Dermis microvascular lymphatic vessel endothelial cell (primary cell): ENCODE results near the gene HOPX. TPM values are rescaled to one million over a fixed set of nuclear protein-coding genes. Genes with fewer than 3 reads are reported as not detected.
"Not testable (repeated sequence)": the region's sequence is repeated elsewhere in the genome, so short reads cannot be mapped to it uniquely, and the experiment has no call there.

ENCODE experiments used
- DNase-seq, 2 donors: peaks; one replicate each; pipeline versions ENCODE4 v3.0.0 to v3.0.0-alpha.2; 2010; ENCODE audit warnings: low read depth in 2 of 2
- total RNA-seq: library from RNA; depleted of rRNA; stranded (reverse); fragments of >200 nt; gene quantifications from 2 replicates; pipeline ENCODE4 v1.2.1, GENCODE V29; 2014

The HOPX gene
- total RNA-seq, 1 donor from 2014 or later = 7.6 TPM

DNA sequence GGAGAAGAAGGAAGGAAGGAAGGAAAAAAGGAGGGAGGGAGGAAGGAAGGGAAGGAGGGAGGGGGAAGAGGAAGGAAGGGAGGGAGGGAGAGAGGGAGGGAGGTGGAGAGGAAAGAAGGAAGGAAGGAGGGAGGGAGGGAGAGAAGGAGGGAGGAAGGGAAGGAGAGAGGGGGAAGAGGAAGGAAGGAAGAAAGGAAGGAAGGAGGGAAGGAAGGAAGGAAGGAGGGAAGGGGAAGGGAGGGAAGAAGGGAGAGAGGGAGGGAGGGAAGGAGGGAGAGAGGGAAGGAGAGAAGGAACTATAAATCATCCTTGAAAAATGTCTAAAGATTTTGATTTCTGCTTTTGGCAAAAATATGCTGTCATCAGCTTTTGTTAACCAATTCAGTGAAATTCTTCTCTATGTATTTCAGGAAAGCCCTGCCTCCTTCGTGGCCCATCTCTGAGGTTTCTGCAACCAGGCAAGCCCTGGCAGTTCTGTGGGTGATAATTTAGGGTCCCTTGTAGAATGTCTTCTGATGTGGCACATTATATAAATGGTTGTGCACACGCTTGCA, 7.1 kb upstream of the HOPX start:
- DNase-seq = no peak

DNA sequence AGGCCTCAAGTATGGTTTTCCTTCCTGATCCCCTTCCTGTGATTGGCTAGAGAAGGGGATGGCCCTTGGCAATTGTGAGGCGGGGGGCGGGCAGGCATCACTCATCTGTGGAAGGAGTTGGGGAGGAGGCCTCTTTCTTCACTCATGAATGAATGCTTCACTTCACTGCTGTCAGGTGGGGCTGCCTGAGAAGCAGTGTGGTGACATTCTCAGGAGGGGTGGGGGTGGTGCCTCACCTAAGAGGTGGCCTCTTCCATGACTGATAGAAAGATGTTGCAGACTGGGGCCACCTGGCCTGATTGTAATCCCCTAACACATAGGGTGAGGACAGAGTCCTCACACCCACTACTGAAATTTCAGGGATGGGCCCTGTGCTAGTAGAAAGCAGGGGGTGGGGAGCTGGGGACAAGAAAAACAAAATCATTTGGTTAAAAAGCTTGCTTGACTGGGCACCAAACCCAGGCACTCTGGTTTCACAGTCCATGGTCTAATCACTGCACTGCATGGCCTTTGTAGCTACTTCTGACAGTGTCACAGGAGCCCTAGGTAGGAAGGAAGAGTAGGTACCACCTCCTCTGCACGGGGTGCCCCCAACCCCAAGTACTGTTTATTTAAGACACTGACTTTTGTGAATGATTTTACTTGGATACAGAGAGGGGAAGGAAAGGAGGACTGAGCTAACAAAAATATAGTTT, 5.6 kb upstream of the HOPX start:
- no peak for DNase-seq

DNA sequence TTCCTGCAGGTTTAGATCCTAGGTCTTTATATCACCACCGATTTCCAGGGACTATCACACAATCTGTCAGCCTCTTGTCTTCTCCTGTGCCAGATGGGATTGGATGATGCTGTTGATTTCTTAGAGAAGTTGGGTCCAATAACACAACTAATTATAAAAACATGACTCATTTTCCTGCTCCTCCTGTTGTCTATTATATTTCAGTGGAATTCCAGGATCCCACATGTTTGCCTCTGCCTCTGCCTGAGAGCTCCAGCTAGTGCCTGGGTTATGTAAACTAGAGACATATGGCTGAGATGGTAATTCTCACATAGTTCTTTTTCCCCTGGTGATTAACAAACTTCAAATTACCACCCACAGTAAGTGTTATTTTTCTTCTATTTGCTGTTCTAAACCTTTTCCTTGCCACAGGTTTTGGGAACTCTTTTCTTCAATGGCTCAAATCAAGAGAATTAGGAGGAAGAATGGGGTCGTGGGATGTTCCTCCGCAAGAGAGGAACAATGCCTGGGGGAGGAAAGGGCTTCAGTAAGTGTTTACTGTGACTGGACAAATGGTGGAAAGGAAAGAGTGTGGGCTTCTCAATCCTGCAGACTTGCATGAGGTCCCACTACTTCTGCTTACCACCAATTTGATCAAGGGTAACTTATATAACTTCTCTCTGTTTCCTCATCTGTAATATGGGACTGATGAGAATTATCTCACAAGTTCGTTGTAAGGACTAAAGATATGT, 3.4 kb upstream of the HOPX start:
- DNase-seq = peak in 1 of 2 donors; percentile 62

DNA sequence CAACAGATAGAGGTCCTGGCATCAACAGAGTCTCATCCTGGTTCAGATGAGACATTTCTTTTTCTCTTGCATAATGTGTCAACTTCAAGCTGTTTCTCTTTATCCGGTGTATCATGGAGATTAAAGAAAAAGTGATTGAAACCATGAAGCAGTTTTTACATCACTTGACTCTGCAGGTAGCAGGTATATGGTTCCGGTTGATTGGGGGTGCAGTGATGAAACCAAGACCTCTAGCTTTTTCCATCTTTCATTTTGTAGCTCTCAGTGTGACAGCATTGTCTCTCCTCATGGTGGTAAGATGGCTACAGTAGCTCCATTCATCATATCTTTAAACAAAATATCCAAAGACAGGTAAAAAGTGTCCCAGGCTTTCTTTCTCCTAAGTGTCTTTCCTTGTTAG, 2.4 kb upstream of the HOPX start:
- DNase-seq = no peak

DNA sequence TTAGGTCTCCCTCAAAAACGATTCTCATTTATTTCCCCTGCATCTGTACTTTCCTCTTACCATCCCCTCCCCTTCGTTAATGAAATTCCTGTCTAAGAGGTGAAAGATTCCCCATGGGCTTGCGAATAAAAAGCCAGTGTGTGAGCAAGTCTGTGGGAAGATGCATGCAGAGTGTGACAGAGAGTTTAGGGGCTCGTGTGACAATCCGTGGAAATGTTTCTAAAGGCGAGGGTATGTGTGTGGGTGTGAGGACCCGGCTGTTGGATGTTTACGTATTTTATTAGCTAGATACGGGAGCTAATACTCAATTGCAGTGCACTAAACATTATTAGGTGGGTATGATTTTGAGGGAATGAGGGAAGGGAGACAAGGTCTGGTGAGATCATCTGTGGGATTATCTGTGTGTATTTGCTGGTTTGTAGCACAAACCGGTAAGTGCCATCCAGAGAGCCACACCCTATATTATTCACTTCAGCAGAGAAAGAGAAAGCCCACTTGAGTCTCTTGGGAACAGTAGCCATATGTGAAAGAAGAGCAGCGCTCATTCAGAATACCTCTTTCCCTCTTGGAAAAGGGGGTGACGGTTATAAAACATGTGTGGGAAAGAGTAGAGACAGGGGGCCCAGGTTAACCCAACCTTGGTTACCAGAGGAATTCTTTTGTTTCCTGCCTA, 893 bp upstream of the HOPX start:
- DNase-seq = no peak

DNA sequence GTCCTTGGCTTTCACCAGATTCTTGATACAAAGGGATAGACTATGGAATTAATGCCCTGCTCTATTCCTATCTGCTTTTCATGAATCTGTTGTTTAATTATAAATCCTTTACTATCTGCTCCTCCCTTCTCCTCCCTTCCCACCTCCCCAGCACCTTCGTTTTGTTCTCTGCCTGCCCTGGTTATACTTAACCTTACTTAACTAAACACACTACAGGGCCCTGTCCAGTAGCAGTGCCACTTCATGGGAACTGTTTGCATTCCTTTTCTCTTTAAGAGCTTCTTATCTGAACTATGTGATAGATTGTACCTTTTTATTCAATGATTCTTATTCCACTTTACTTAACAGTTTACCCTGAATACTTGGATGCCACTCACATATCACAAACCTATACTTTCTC, 830 bp downstream of the HOPX start:
- no peak for DNase-seq

DNA sequence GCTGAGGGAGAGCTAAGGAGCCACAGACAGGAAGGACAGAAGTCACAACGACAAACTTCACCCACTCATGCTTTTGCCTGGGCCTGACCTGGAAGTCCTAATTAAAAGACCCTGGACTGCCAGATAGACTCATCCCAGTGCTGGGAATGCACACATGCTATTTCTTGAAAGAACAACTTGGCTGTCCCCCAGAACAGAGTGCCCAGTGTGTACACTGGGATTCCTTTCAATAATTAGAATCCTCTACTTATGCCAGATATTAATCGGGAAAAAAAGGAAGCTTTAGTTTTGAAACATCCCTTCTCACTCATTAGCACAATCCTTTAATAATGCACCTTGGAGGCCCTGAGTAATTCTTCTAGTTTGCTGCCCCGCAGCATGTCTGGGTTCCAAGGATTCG, 3.4 kb downstream of the HOPX start:
- DNase-seq = no peak

DNA sequence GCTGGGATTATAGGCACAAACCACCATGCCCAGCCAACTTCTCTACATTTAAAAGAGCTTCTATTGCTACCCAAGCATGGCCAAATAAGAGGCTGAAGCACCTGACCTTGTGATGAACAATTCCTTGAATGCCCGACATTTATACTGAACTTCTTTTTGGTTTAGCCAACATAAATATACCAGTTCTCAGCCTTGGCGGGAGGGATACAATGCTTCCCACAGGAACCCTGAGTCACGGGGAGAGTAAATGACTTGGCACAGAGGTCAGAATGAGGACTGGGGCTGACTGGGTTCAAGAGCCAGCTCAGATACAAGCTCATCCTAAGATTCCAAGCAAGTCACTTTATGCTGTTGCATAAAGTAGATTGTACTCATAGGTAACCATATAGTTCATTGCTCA, 6.1 kb downstream of the HOPX start:
- DNase-seq = peak in 1 of 2 donors; percentile 72

DNA sequence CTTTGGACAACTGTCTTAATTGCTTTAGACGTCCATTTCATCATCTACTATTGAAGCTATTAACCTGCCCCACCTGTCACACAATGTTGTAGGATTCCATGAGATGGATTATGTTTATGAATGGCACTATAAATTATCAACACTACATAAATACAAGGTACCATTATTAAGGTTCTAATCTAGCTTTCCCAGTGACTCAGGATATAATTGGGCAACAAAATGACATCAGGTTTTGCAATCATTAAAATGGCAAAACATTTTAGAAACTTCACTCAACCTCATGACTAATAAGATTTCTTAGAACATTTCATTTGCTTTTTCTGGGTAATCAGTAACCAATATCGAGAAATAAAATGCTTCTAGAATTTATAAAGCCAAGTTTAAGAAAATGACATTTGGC, 9.2 kb downstream of the HOPX start:
- no peak for DNase-seq

DNA sequence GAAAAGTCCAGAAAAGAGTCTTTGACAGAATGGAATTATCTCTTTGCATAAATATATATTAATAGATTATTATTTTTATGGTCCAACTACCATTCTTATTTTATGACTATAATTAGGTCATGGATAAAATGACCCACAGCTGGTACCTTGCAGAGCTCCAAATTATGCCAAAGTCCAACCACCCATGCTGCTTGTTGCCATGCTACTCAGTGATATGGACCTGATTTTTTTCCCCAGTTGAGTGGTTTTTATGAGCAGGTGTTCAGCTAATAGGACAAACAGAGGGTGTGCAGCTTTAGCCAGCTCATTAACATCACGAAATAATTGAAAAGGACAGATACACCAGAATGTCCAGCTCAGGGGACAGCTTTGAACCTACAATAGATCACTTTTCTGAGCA, 9.7 kb downstream of the HOPX start:
- DNase-seq = no peak

DNA sequence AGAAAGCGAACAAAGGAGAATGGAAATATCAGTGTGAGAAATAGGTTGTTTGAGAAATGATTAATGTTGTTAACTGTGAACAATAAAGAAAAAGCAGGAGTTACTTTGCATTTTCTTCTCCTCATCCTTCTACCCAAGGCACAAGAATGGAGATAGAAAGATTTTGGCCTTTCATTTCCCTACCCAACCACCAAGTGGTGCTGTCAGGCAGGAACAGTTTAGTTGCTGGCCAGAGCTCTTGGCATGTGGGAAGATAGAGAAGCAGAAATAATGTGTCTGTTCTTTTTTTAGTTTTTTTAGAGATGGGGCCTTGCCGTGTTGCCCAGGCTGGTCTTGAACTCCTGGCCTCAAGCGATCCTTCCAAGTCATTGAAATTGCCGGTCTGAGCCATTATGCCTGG, 12.8 kb downstream of the HOPX start:
- DNase-seq = no peak

DNA sequence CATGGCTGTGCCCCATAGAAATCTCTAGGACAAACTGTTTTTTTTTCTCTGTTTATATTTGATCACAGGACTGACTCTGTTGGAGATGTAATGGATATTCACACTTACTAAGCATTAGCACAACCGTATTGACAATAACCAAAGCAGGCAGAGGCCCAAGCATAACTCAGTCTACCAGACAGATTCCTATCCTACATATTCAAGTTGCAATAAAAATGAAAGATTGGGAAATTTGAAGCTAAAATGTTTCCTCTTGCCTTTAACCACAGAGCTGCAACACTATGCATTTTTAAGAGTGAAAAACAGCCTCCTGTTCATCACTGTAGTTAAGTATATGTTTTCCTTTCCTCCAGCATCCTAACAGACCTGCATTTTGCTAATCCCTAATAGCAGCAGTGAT, 13.7 kb downstream of the HOPX start:
- not testable (repeated sequence) for DNase-seq

DNA sequence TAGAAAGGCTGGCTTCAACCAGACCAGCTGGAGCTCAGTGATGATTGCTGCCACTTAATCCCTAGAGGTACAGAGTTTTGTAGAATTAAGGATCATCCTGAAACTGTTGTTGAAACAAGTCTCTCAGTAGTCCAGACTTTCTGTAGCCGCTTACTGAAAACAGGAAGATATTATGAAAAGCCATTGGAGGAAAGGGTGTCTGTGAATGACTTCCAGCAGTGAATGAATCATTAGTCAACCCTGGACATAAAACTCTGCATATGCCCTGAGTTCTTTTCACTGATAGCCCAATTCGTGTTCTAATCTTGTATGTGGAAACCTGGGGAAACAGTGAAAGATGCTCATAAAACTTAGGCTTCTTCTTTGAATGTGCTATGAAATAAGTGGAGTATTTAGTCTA, 14.8 kb downstream of the HOPX start:
- peak in 1 of 2 donors; percentile 57 for DNase-seq

DNA sequence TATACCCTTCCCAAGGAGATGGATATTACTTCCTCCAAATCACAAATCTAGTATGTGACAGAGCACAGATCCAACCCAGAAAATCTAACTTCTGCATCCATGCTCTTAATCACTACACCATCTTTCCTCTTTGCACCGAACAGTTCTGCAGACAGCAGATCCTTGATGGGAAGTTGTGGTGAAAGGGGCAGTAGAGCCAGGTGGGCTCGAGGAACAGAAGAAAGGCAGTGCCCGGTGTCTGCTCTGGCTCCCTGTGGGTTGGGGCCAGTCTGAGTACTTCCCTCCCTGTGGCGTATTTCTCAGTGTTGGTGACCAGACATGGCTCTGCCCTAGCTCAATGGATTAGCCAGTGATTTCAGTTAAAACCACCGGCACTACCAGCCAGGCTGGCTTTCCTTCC, 15.3 kb downstream of the HOPX start:
- no peak for DNase-seq

DNA sequence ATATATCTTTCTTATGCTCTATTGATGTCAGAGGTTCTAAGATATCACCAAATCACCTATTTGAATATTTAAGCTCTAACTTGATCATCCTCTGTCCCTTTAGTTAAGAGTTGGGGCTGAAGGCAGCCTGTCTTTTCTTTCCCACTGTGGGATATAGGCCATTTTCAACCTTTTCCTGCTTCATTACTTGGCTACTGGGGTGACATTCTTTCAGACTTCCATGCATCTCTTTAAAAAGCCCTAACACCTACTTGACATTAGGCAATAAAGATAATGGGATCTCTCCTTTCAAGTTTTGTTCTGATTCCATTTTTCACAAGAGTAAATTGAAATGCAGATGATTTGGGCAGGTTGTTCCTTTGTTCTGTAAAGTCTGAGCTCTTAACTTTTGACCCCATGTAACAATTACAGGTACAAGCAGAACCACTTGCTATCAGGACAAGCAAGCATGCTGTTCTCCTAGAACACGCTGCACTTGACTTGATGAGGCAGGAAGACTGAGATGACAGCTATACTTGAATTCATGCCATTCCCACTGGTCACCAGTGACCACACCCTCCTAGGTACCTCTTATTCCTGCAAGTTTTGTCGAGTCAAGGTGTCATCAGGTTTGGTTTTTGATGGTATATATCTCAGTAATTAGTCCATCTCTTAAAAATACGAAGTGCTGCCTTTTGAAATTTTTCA, 18.2 kb downstream of the HOPX start:
- DNase-seq = no peak

DNA sequence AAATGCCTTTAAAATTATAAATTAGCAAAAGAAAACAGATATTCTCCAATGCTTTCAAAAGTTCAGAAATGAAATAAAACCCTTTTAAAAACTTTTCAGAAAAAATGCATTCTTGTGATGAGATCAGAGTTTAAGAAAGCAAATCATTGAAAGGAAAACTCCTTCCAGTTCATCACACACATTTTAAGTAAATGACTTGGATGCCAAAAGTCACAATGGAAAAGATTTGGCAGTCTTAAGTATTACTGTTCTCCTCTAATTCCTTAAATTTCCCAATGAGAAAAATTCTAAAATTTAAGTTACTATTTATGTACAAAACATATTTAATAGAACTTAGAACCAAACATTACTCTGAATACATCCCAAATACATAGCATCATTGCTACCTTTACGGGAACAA, 21.1 kb downstream of the HOPX start:
- DNase-seq = no peak

DNA sequence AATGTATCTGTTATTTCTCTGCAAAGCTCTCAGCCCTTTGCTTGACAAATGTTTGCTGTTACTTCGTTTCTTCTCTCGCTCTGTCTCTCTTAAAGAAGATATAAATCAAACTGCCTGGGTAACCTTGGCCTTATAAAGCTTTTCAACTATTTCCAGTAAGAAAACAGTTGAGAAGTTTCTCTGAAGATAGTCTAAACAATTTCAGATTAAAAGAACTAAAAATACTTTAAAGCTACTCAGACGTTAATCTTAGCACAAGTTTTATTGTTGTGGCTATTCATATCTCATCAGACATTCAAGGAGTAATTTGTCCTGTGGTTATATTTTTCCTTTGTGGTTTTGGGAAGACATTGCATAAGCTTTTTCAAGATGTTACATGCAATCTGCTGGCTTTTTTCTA, 22.6 kb downstream of the HOPX start:
- no peak for DNase-seq

DNA sequence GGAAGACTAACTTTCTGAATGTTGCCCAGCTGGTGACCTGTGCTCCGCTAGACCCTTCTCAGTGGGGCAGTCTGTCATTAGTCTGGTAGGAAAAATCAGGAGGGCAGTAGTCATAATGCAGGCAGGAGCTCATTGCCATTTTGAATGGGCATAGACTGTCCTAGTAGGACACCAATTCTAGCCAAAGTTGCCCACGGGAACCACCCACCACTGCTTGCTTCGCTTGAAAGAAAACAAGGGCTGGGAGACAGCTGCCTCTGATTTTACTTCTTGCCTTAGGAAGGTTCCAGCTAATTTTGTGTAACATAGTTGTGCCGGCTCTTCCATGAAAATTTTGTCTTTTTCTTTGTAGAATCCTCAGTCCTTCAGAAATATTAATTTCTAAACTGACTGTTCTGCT, 23.3 kb downstream of the HOPX start:
- no peak for DNase-seq

DNA sequence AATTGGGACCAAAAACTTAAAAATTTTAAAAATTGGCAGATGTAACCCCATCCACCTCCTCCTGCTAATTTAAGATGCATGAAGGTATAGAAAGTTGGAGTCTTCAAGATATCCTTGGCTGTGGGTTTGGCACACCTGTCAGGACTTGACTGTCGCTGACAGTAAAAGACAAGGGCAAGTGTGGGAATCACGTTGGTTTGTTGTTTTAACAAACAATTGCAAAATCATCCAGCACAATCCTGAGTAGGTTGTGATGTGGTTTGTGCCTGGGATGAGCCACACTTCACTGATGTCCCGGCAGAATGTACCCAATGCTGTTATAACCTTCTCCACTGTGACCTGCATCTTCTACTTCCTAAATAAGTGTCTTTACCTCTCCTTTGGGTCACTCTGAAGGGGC, 24.0 kb downstream of the HOPX start:
- DNase-seq = no peak

DNA sequence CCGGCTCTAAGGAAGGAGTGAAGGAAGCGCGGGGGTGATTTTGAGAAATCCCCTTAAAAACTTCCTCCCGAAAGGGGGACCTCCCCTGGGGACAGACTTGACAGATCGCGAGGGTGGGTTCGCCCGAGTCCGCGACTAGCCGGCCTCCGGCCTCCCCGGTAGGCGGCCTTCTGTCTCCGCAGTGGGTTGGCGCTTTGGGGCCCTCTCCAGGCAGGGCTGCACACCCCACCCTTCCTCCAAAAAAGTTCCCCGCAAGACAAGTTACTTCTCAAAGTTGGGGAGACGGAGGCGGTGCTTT, 24.8 kb downstream of the HOPX start:
- peak in 1 of 2 donors; percentile 19 for DNase-seq

DNA sequence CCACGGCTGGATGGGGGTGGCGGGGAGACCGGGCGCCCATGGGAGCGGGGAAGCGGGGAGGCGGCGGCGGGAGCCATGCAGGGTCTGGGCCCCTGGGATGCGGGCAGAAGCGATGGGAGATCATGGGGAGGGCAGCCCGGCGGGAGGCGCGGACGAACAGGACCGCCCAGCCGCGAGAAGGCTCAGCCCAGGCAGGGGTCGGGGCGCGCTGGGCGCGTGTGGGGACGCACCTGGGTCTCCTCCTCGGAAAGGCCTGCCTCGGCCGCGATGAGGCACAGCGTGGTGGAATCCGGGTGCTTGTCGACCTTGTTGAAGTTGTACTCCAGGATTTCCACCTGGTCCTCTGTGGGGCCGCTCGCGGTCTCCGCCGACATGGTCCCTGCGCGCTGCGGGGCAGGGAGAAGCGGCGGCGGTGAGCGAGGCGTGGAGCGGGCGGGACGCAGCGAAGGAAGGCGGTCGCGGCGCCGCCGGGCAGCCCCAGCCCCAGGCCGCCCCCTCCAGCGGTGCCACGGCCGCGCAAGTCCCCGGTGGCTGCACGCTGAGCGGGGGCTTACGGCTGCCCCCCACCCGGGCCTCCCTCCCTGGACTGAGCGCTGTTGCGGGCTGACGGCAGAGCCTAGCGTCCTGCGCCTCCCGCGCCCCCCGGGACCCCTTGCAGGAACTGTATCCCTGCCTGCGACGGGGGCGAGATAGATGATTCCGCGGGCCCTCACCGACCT, 25.3 kb downstream of the HOPX start:
- DNase-seq = peak in 1 of 2 donors; percentile 25
